Tibial nerve (tissue), 3 donors: Measurements from ENCODE around the gene JARID2.

ENCODE experiments used
- CTCF ChIP-seq, 5 experiments: fragments of 200-600 bp in 3 of 5; fragments of 450-650 bp in 2 of 5; sonication (generic) in 3 of 5; IDR thresholded peaks; one replicate each; pipeline ENCODE4 v1.5.1; 2016 to 2019; ENCODE audit warnings: antibody characterized with exemption in 5 of 5, mild to moderate bottlenecking in 3 of 5, moderate library complexity in 2 of 5
- POLR2A ChIP-seq, 2 donors: fragments of 450-650 bp; IDR thresholded peaks; one replicate each; pipeline ENCODE4 v1.6.1; 2017; ENCODE audit warnings: antibody characterized with exemption in 2 of 2, mild to moderate bottlenecking in 2 of 2, moderate library complexity in 2 of 2

GRCh38 chr6:15480525-15480924, 234.7 kb downstream of the JARID2 start:
- TF ChIP-seq CTCF (IDR thresholded peaks at IDR 0.05) (no peak), POLR2A (IDR thresholded peaks at IDR 0.05) (no peak)
